Esophagus squamous epithelium (tissue), 5 donors: ENCODE measurements around the gene SH2D2A. TPM values are rescaled to one million over a fixed set of nuclear protein-coding genes. Genes with fewer than 3 reads are reported as not detected.

Source experiments
- DNase-seq: peaks from one replicate; lab custom pipeline; 2025; lab: John Stamatoyannopoulos, UW
- H3K27ac ChIP-seq, 4 donors: fragments of 200-600 bp; sonication (generic); one replicate each; pipeline ENCODE4 v1.5.1; 2016 to 2019; ENCODE audit warnings: mild to moderate bottlenecking in 1 of 4
- H3K27me3 ChIP-seq, 4 donors: fragments of 200-600 bp; sonication (generic); 1 replicate in 3 of 4; 2 replicates in 1 of 4; pipeline versions ENCODE4 v1.5.1 to v1.6.0; 2017 to 2021; ENCODE audit warnings: antibody characterized with exemption in 1 of 4
- H3K36me3 ChIP-seq, 3 donors: fragments of 200-600 bp; sonication (generic); one replicate each; pipeline ENCODE4 v1.5.1; 2016 to 2019
- H3K4me1 ChIP-seq, 3 donors: fragments of 200-600 bp; sonication (generic); one replicate each; pipeline ENCODE4 v1.5.1; 2017 to 2019
- H3K4me3 ChIP-seq, 4 donors: fragments of 200-600 bp; sonication (generic); 1 replicate in 3 of 4; 2 replicates in 1 of 4; pipeline ENCODE4 v1.5.1; 2016 to 2019; ENCODE audit warnings: mild to moderate bottlenecking in 2 of 4, moderate library complexity in 1 of 4
- H3K9me3 ChIP-seq, 3 donors: fragments of 200-600 bp; sonication (generic); one replicate each; pipeline ENCODE4 v1.5.1; 2016 to 2019
- POLR2A ChIP-seq, 4 donors: fragments of 450-650 bp; IDR thresholded peaks; one replicate each; pipeline ENCODE4 v1.6.1; 2017; ENCODE audit warnings: antibody characterized with exemption in 4 of 4, mild to moderate bottlenecking in 4 of 4, moderate library complexity in 3 of 4
- WGBS, 2 donors: methylation state at CpG; one replicate each; pipeline ENCODE4 v1.1.5; 2018; 5-methylcytosine and 5-hydroxymethylcytosine counted together
- intact Hi-C: fragments of 100-400 bp; cut with DNase I; formaldehyde crosslinking; loops from one replicate; pipeline ENCODE4 v1.15.0; 2022
- total RNA-seq, 4 donors: library from RNA; depleted of rRNA; stranded (reverse); fragments of >200 nt; gene quantifications; one replicate each; pipeline ENCODE4 v1.1.0, GENCODE V29; 2016
- TF ChIP-seq, protein P1 (sequence below), 6 experiments: fragments of 450-650 bp in 4 of 6; fragments of 200-600 bp in 2 of 6; sonication (generic) in 2 of 6; IDR thresholded peaks; one replicate each; pipeline ENCODE4 v1.5.1; 2016 to 2019; ENCODE audit warnings: antibody characterized with exemption in 6 of 6, mild to moderate bottlenecking in 4 of 6, moderate library complexity in 4 of 6
- donor health status: DM: yes; HTN: yes; CAD: no.

SH2D2A gene
- total RNA-seq, 4 donors from 2014 or later: 0.32 to 2.0 (median 1.7) TPM; not detected in 1

- no peak for TF ChIP-seq POLR2A (IDR thresholded peaks at IDR 0.05)
- TF ChIP-seq, protein P1, sequence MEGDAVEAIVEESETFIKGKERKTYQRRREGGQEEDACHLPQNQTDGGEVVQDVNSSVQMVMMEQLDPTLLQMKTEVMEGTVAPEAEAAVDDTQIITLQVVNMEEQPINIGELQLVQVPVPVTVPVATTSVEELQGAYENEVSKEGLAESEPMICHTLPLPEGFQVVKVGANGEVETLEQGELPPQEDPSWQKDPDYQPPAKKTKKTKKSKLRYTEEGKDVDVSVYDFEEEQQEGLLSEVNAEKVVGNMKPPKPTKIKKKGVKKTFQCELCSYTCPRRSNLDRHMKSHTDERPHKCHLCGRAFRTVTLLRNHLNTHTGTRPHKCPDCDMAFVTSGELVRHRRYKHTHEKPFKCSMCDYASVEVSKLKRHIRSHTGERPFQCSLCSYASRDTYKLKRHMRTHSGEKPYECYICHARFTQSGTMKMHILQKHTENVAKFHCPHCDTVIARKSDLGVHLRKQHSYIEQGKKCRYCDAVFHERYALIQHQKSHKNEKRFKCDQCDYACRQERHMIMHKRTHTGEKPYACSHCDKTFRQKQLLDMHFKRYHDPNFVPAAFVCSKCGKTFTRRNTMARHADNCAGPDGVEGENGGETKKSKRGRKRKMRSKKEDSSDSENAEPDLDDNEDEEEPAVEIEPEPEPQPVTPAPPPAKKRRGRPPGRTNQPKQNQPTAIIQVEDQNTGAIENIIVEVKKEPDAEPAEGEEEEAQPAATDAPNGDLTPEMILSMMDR (IDR thresholded peaks at IDR 0.05): no peak
- intact Hi-C loops: no loop called here
- H3K27ac ChIP-seq: no peak overlapping the region
- H3K36me3 ChIP-seq: no peaks in the 10 kb centered on the region
- H3K27me3 ChIP-seq: peaks cover 0 to 98% (median 0%) of the 10 kb centered on the region in 4 donors
- H3K4me3 ChIP-seq: no peak overlapping the region
- no peaks in the 10 kb centered on the region for H3K4me1 ChIP-seq
- no peaks in the 10 kb centered on the region for H3K9me3 ChIP-seq
- DNase-seq: no peak
- 83 to 87% methylated on average over 4 of the region's 4 CpGs for WGBS, 2 donors
Measured at GRCh38 chr1:156836892-156837291, 20.2 kb upstream of the SH2D2A start.

DNA sequence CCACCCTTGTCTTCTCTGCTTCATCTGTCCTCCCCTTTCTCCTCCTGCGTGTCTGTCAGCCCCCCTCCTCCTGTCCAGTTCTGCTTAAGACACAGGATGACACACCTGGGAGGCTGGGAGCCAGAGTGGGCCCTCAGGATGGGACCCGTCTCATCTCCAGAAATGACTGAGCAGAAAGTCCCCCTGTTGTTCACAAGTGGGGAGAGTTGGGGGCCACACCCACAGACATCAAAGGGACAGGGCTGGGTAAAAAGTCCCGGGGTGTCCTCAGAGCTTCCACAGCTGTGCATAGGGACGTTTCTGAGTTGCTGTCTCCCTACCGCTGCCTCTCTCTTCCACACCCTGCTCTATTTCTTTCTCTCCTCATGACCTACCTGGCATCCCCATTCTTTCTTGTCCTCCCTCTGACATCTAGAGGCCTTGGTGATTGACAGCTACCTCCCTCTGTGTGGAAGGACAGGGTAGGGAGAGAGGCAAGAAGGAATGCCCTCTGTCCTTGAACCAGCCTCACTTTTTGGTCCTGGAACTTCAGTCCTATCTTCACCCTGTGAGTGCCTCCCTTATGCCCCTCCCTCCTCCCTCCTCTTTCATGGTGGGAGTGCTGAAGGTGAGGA, 19.5 kb upstream of the SH2D2A start:
- Histone ChIP-seq H3K27ac (no peak overlapping the region), H3K4me3 (no peak overlapping the region), H3K4me1 (no peaks in the 10 kb centered on the region), H3K27me3 (peaks cover 0 to 97% (median 0%) of the 10 kb centered on the region in 4 donors), H3K9me3 (no peaks in the 10 kb centered on the region), H3K36me3 (no peaks in the 10 kb centered on the region)
- TF ChIP-seq POLR2A (IDR thresholded peaks at IDR 0.05): no peak
- TF ChIP-seq, protein P1 (IDR thresholded peaks at IDR 0.05): no peak
- no peak for DNase-seq
- intact Hi-C loops: no loop called here
- 40 to 72% methylated on average over 3 to 4 of the region's 5 CpGs for WGBS, 2 donors

- DNase-seq: no peak
- H3K36me3 ChIP-seq: no peaks in the 10 kb centered on the region
- H3K27ac ChIP-seq: no peak overlapping the region
- no peaks in the 10 kb centered on the region for H3K9me3 ChIP-seq
- no peak overlapping the region for H3K4me3 ChIP-seq
- intact Hi-C loops: no loop called here
- H3K4me1 ChIP-seq: no peaks in the 10 kb centered on the region
- peaks cover 0 to 85% (median 0%) of the 10 kb centered on the region in 4 donors for H3K27me3 ChIP-seq
- WGBS, 2 donors: 55 to 66% methylated on average over 3 of the region's 3 CpGs
- TF ChIP-seq, protein P1 (IDR thresholded peaks at IDR 0.05): no peak
- no peak for TF ChIP-seq POLR2A (IDR thresholded peaks at IDR 0.05)
Measured at GRCh38 chr1:156834322-156834721, 17.7 kb upstream of the SH2D2A start.

- Histone ChIP-seq H3K9me3 (no peaks in the 10 kb centered on the region), H3K4me3 (no peak overlapping the region), H3K27ac (no peak overlapping the region), H3K27me3 (peaks cover 0 to 77% (median 0%) of the 10 kb centered on the region in 4 donors), H3K4me1 (no peaks in the 10 kb centered on the region), H3K36me3 (no peaks in the 10 kb centered on the region)
- TF ChIP-seq POLR2A (IDR thresholded peaks at IDR 0.05): no peak
- TF ChIP-seq, protein P1 (IDR thresholded peaks at IDR 0.05): no peak
- 37 to 50% methylated on average over 2 of the region's 2 CpGs for WGBS, 2 donors
- intact Hi-C loops: no loop called here
- DNase-seq: no peak
Measured at GRCh38 chr1:156833603-156834002, 17.0 kb upstream of the SH2D2A start.

- WGBS, 2 donors: 54 to 68% methylated on average over 5 of the region's 5 CpGs
- TF ChIP-seq POLR2A (IDR thresholded peaks at IDR 0.05): no peak
- TF ChIP-seq, protein P1 (IDR thresholded peaks at IDR 0.05): no peak
Measured at GRCh38 chr1:156832434-156832833, 15.8 kb upstream of the SH2D2A start.

More at GRCh38 chr1:156832434-156832833, 15.8 kb upstream of the SH2D2A start:
- no peaks in the 10 kb centered on the region for H3K36me3 ChIP-seq
- H3K27ac ChIP-seq: no peak overlapping the region
- intact Hi-C loops: no loop called here
- H3K9me3 ChIP-seq: no peaks in the 10 kb centered on the region
- H3K4me3 ChIP-seq: no peak overlapping the region
- peaks cover 0 to 66% (median 0%) of the 10 kb centered on the region in 4 donors for H3K27me3 ChIP-seq
- H3K4me1 ChIP-seq: no peaks in the 10 kb centered on the region
- DNase-seq: no peak
